ENCODE measurements around the gene AUTS2. TPM values are rescaled to one million over a fixed set of nuclear protein-coding genes. Genes with fewer than 3 reads are reported as not detected.

Gene AUTS2
- total RNA-seq, 1 donor from 2014 or later = 94.1 TPM

GRCh38 chr7:69772718-69773436 lies 174.6 kb downstream of the AUTS2 start:
- H3K36me3 Mint-ChIP-seq = peaks cover 4% of the 10 kb centered on the region
- H3K4me1 Mint-ChIP-seq (ENCODE audit: unreplicated experiment) = peaks cover 52% of the 10 kb centered on the region
- TF ChIP-seq CTCF (conservative IDR thresholded peaks at IDR 0.05) = no peak
- peak overlapping the region; percentile 48 for H3K27ac Mint-ChIP-seq
- no peak for DNase-seq (ENCODE audit: extremely low spot score, unreplicated experiment)
- H3K4me3 Mint-ChIP-seq = no peak overlapping the region
- no peaks in the 10 kb centered on the region for H3K27me3 Mint-ChIP-seq
- no peaks in the 10 kb centered on the region for H3K9me3 Mint-ChIP-seq

GRCh38 chr7:69773535-69774225 lies 175.4 kb downstream of the AUTS2 start:
- no peaks in the 10 kb centered on the region for H3K27me3 Mint-ChIP-seq
- H3K4me3 Mint-ChIP-seq = no peak overlapping the region
- no peak for TF ChIP-seq CTCF (conservative IDR thresholded peaks at IDR 0.05)
- no peak overlapping the region for H3K27ac Mint-ChIP-seq
- peaks cover 48% of the 10 kb centered on the region for H3K4me1 Mint-ChIP-seq (ENCODE audit: unreplicated experiment)
- DNase-seq (ENCODE audit: extremely low spot score, unreplicated experiment) = no peak
- H3K9me3 Mint-ChIP-seq = no peaks in the 10 kb centered on the region
- H3K36me3 Mint-ChIP-seq = peaks cover 3% of the 10 kb centered on the region

GRCh38 chr7:69775231-69775771 lies 177.0 kb downstream of the AUTS2 start:
- H3K36me3 Mint-ChIP-seq = peaks cover 3% of the 10 kb centered on the region
- H3K4me1 Mint-ChIP-seq (ENCODE audit: unreplicated experiment) = peaks cover 36% of the 10 kb centered on the region
- DNase-seq (ENCODE audit: extremely low spot score, unreplicated experiment) = no peak
- H3K27me3 Mint-ChIP-seq = no peaks in the 10 kb centered on the region
- TF ChIP-seq CTCF (conservative IDR thresholded peaks at IDR 0.05) = no peak
- peak overlapping the region; percentile 26 for H3K27ac Mint-ChIP-seq
- H3K4me3 Mint-ChIP-seq = no peak overlapping the region
- H3K9me3 Mint-ChIP-seq = no peaks in the 10 kb centered on the region

DNA sequence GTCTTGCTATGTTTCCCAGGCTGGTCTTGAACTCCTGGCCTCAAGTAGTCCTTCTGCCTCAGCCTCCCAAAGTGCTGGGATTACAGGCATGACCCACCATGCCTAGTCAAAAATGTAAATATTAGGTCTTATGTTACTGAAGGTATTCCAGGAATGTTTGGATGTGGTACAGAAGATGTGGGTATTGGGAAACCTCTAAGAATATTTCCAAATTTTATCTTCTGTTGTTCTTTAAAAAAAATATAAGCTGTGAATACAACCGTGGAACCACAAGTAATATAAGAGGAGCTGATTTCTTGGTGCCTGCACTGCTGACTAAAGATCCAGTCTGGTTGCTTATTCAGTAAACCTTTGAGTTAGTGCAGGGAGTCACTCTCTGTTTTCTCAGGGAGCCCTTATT lies 178.3 kb downstream of the AUTS2 start:
- Mint-ChIP-seq H3K4me3 (no peak overlapping the region), H3K9me3 (no peaks in the 10 kb centered on the region), H3K4me1 (ENCODE audit: unreplicated experiment) (peaks cover 34% of the 10 kb centered on the region), H3K27me3 (no peaks in the 10 kb centered on the region), H3K27ac (no peak overlapping the region), H3K36me3 (peaks cover 2% of the 10 kb centered on the region)
- no peak for TF ChIP-seq CTCF (conservative IDR thresholded peaks at IDR 0.05)
- no peak for DNase-seq (ENCODE audit: extremely low spot score, unreplicated experiment)

DNA sequence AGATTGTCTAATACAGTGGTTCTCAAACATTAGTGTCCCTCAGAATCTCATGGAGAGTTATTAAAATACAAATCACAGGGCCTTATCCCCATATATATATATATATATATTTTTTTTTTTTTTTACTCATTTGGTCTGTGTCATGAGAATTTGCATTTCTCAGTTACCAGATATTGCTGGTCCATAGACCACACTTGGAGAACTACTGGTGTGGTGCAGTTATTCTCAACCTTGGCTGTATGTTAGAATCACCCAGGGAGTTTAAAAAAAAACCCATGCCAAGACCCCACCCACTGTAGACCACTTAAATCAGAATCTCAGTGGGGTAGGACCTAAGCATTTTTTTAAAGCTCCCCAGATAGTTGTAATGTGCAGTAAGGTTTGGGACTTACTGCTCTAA lies 179.9 kb downstream of the AUTS2 start:
- peaks cover 3% of the 10 kb centered on the region for H3K36me3 Mint-ChIP-seq
- H3K27ac Mint-ChIP-seq = no peak overlapping the region
- no peak for DNase-seq (ENCODE audit: extremely low spot score, unreplicated experiment)
- TF ChIP-seq CTCF (conservative IDR thresholded peaks at IDR 0.05) = no peak
- H3K4me1 Mint-ChIP-seq (ENCODE audit: unreplicated experiment) = peaks cover 41% of the 10 kb centered on the region
- no peaks in the 10 kb centered on the region for H3K9me3 Mint-ChIP-seq
- no peaks in the 10 kb centered on the region for H3K27me3 Mint-ChIP-seq
- no peak overlapping the region for H3K4me3 Mint-ChIP-seq
